ENCODE measurements around the gene NFIA.

NFIA gene

DNA sequence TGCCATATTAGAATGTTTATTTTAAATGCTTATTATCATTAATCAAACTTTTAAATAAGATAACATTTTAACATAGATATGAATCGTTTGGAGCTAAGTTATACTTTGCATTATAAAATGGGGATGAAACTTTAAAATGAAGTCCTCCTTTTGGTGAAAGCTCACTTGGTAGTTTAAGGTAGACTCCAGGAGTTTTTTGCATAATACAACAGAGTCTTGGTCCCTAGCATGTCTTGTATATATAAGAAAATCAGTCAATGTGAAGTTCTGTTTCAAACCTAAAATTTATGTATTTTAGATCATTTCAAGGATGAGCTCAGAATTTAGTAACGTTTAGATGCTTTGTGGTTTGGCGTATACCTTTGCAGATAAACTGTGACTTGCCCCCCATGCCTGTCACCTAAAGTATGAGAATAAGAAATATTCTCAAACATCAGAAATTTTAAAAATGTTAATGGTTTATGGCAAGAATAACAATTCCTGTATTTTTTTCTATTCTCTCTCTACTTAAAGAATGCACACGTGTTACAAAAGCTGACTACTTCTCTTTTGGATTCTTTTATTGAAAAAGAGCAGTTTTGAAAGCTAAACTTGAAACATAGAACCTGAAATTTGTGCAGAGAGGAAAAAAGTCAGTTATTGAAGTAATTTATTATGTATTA is 3.8 kb downstream of the NFIA start:
- Histone ChIP-seq H3K9me3 (ENCODE audit: control insufficient read depth, insufficient read depth, low read depth, low read length) (no peaks in the 10 kb centered on the region), H3K4me3 (ENCODE audit: low read depth, low read length) (no peak overlapping the region), H3K27ac (ENCODE audit: extremely low read depth, low read depth, low read length) (no peak overlapping the region), H3K36me3 (ENCODE audit: control insufficient read depth in 2 of 2, insufficient read depth in 1 of 2, low read length in 2 of 2) (peaks cover 0 to 18% of the 10 kb centered on the region in 2 experiments; a peak in 1 of 3 replicates), H3K4me1 (ENCODE audit: control insufficient read depth, insufficient read depth, low read length) (peaks cover 9% of the 10 kb centered on the region; the same call in 1 of the 2 replicates)
- POLR2A ChIA-PET = no interaction called here
- CTCF ChIA-PET = interaction anchor here (0.8 to 2.1 kb wide), 6 partner anchors 8 to 367 kb away, joined by 3 to 8 read pairs (median 4); no protein-coding TSS in a partner anchor
- TF ChIP-seq ZSCAN16 (tag by site-specific recombination; IDR thresholded peaks at IDR 0.05) (no peak), YY2 (tag by site-specific recombination; IDR thresholded peaks at IDR 0.05) (no peak), ZNF335 (tag by site-specific recombination; conservative IDR thresholded peaks at IDR 0.05) (no peak), ZNF214 (tag by site-specific recombination; IDR thresholded peaks at IDR 0.05; ENCODE audit: borderline replicate concordance) (no peak), GFI1B (tag by site-specific recombination; IDR thresholded peaks at IDR 0.05) (no peak), ZNF211 (tag by site-specific recombination; IDR thresholded peaks at IDR 0.05; ENCODE audit: low read depth) (no peak), ZNF843 (tag by site-specific recombination; IDR thresholded peaks at IDR 0.05) (no peak), OVOL3 (tag by site-specific recombination; IDR thresholded peaks at IDR 0.05) (no peak), SP3 (tag by site-specific recombination; IDR thresholded peaks at IDR 0.05) (no peak), ZBTB1 (tag by site-specific recombination; IDR thresholded peaks at IDR 0.05) (no peak), ZBTB17 (tag by site-specific recombination; IDR thresholded peaks at IDR 0.05) (no peak), ZSCAN23 (tag by site-specific recombination; IDR thresholded peaks at IDR 0.05) (no peak), ZNF280D (tag by site-specific recombination; IDR thresholded peaks at IDR 0.05) (no peak), ZFP37 (tag by site-specific recombination; IDR thresholded peaks at IDR 0.05) (no peak), ZNF350 (tag by site-specific recombination; IDR thresholded peaks at IDR 0.05) (no peak), ZEB2 (tag by site-specific recombination; IDR thresholded peaks at IDR 0.05) (no peak), ZBTB8A (tag by site-specific recombination; IDR thresholded peaks at IDR 0.05) (no peak)
- TF ChIP-seq, protein P1, sequence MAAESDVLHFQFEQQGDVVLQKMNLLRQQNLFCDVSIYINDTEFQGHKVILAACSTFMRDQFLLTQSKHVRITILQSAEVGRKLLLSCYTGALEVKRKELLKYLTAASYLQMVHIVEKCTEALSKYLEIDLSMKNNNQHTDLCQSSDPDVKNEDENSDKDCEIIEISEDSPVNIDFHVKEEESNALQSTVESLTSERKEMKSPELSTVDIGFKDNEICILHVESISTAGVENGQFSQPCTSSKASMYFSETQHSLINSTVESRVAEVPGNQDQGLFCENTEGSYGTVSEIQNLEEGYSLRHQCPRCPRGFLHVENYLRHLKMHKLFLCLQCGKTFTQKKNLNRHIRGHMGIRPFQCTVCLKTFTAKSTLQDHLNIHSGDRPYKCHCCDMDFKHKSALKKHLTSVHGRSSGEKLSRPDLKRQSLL (tag by site-specific recombination; IDR thresholded peaks at IDR 0.05) = no peak
- TF ChIP-seq, protein P2, sequence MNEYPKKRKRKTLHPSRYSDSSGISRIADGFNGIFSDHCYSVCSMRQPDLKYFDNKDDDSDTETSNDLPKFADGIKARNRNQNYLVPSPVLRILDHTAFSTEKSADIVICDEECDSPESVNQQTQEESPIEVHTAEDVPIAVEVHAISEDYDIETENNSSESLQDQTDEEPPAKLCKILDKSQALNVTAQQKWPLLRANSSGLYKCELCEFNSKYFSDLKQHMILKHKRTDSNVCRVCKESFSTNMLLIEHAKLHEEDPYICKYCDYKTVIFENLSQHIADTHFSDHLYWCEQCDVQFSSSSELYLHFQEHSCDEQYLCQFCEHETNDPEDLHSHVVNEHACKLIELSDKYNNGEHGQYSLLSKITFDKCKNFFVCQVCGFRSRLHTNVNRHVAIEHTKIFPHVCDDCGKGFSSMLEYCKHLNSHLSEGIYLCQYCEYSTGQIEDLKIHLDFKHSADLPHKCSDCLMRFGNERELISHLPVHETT (tag by site-specific recombination; IDR thresholded peaks at IDR 0.05) = no peak

- H3K4me3 ChIP-seq (ENCODE audit: low read depth, low read length) = no peak overlapping the region
- ChIA-PET CTCF (interaction anchor here (0.6 to 1.6 kb wide), 2 partner anchors 9 to 255 kb away, joined by 3 to 5 read pairs; no protein-coding TSS in a partner anchor), POLR2A (interaction anchor here (0.6 kb wide), 1 partner anchor 11 kb away, joined by 3 read pairs; no protein-coding TSS in a partner anchor)
- no peak for TF ChIP-seq ZNF626 (tag by site-specific recombination; IDR thresholded peaks at IDR 0.05)
- TF ChIP-seq ZNF426 (tag by site-specific recombination; IDR thresholded peaks at IDR 0.05) = no peak
- TF ChIP-seq ZNF202 (tag by site-specific recombination; IDR thresholded peaks at IDR 0.05; ENCODE audit: borderline replicate concordance) = no peak
- no peak for TF ChIP-seq ZNF114 (tag by site-specific recombination; IDR thresholded peaks at IDR 0.05)
- TF ChIP-seq ZNF561 (tag by site-specific recombination; IDR thresholded peaks at IDR 0.05; ENCODE audit: borderline replicate concordance) = no peak
- TF ChIP-seq ZNF660 (tag by site-specific recombination; IDR thresholded peaks at IDR 0.05) = no peak
- no peak for TF ChIP-seq ZIC2 (tag by site-specific recombination; IDR thresholded peaks at IDR 0.05)
- no peak for TF ChIP-seq ZNF670 (tag by site-specific recombination; IDR thresholded peaks at IDR 0.05; ENCODE audit: low read depth)
- H3K4me1 ChIP-seq (ENCODE audit: control insufficient read depth, insufficient read depth, low read length) = peaks cover 18% of the 10 kb centered on the region
- H3K27ac ChIP-seq (ENCODE audit: extremely low read depth, low read depth, low read length) = no peak overlapping the region
- H3K36me3 ChIP-seq (ENCODE audit: control insufficient read depth in 2 of 2, insufficient read depth in 1 of 2, low read length in 2 of 2) = peaks cover 0 to 18% of the 10 kb centered on the region in 2 experiments; a peak in 1 of 3 replicates
- H3K9me3 ChIP-seq (ENCODE audit: control insufficient read depth, insufficient read depth, low read depth, low read length) = no peaks in the 10 kb centered on the region
These were observed 5.2 kb downstream of the NFIA start for GRCh38 chr1:61087571-61087970.

Measured in HEK293 (cell line).